ENCODE measurements around the gene VSTM2L.

Gene VSTM2L

GRCh38 chr20:37878835-37879599 is 23.9 kb upstream of the VSTM2L start:
- H3K4me1 ChIP-seq (ENCODE audit: control insufficient read depth, insufficient read depth, low read length) = no peaks in the 10 kb centered on the region
- H3K9me3 ChIP-seq (ENCODE audit: control insufficient read depth, insufficient read depth, low read length) = no peaks in the 10 kb centered on the region
- no peak overlapping the region for H3K4me3 ChIP-seq (ENCODE audit: low read length)
- H3K27me3 ChIP-seq (ENCODE audit: control insufficient read depth, insufficient read depth, low read length) = no peaks in the 10 kb centered on the region
- no CpG with 5 or more reads among the region's 12 CpGs for WGBS (ENCODE audit: insufficient coverage, insufficient read length)
- no peak overlapping the region for H3K27ac ChIP-seq (ENCODE audit: low read length)
- no peak for DNase-seq (ENCODE audit: low read depth, low spot score)
- no peaks in the 10 kb centered on the region; the same call in 1 of the 2 replicates for H3K36me3 ChIP-seq (ENCODE audit: control insufficient read depth, insufficient read depth, low read length)

GRCh38 chr20:37879843-37880242 is 23.1 kb upstream of the VSTM2L start:
- WGBS (ENCODE audit: insufficient coverage, insufficient read length) = no CpG with 5 or more reads among the region's 1 CpG
- Histone ChIP-seq H3K36me3 (ENCODE audit: control insufficient read depth, insufficient read depth, low read length) (no peaks in the 10 kb centered on the region), H3K4me3 (ENCODE audit: low read length) (no peak overlapping the region), H3K4me1 (ENCODE audit: control insufficient read depth, insufficient read depth, low read length) (no peaks in the 10 kb centered on the region), H3K27ac (ENCODE audit: low read length) (no peak overlapping the region), H3K9me3 (ENCODE audit: control insufficient read depth, insufficient read depth, low read length) (no peaks in the 10 kb centered on the region), H3K27me3 (ENCODE audit: control insufficient read depth, insufficient read depth, low read length) (no peaks in the 10 kb centered on the region)
- DNase-seq (ENCODE audit: low read depth, low spot score) = no peak

- Histone ChIP-seq H3K4me3 (ENCODE audit: low read length) (no peak overlapping the region), H3K9me3 (ENCODE audit: control insufficient read depth, insufficient read depth, low read length) (no peaks in the 10 kb centered on the region), H3K36me3 (ENCODE audit: control insufficient read depth, insufficient read depth, low read length) (no peaks in the 10 kb centered on the region), H3K4me1 (ENCODE audit: control insufficient read depth, insufficient read depth, low read length) (no peaks in the 10 kb centered on the region), H3K27me3 (ENCODE audit: control insufficient read depth, insufficient read depth, low read length) (no peaks in the 10 kb centered on the region), H3K27ac (ENCODE audit: low read length) (no peak overlapping the region)
- DNase-seq (ENCODE audit: low read depth, low spot score) = no peak
- no CpG with 5 or more reads among the region's 18 CpGs for WGBS (ENCODE audit: insufficient coverage, insufficient read length)
Observed at GRCh38 chr20:37880726-37881591, 22.0 kb upstream of the VSTM2L start.

DNA sequence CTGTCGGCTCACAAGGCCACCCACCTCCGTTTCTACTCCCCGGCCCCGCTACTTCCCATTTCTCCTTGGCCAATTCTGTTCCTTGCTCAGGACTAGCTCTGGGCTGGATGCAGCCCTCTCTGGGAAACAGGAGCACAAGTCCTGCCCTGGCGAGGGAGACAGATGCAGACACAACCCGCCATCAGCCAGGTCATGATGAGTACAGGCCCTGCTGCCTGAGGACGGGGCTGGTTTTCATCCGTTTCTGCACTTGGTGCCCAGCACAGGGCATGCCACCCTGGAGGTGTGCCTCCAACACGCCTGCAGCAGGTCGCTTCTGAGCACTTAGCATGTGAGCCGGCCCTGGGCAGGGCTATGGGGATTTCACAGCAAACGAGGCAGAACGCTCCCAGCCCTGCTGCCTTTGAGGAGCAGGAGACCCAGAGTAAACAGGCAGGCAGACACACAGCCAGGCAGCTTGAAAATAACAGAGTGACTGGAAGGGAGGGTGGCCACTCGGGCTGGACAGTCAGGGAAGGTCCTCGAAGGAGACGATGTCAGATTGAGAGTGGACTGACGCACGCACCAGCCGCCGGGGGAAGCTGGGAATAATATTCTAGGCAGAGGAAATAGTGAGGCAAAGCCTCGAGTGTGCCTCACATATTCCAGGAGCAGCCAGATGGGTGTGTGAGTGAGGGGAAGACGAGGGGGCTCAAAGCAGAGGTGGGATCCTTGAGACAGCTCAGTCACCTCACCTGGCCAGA is 21.2 kb upstream of the VSTM2L start:
- no CpG with 5 or more reads among the region's 22 CpGs for WGBS (ENCODE audit: insufficient coverage, insufficient read length)
- no peak for DNase-seq (ENCODE audit: low read depth, low spot score)
- Histone ChIP-seq H3K27me3 (ENCODE audit: control insufficient read depth, insufficient read depth, low read length) (no peaks in the 10 kb centered on the region), H3K27ac (ENCODE audit: low read length) (no peak overlapping the region), H3K4me1 (ENCODE audit: control insufficient read depth, insufficient read depth, low read length) (no peaks in the 10 kb centered on the region), H3K9me3 (ENCODE audit: control insufficient read depth, insufficient read depth, low read length) (no peaks in the 10 kb centered on the region), H3K4me3 (ENCODE audit: low read length) (no peak overlapping the region), H3K36me3 (ENCODE audit: control insufficient read depth, insufficient read depth, low read length) (no peaks in the 10 kb centered on the region)

DNA sequence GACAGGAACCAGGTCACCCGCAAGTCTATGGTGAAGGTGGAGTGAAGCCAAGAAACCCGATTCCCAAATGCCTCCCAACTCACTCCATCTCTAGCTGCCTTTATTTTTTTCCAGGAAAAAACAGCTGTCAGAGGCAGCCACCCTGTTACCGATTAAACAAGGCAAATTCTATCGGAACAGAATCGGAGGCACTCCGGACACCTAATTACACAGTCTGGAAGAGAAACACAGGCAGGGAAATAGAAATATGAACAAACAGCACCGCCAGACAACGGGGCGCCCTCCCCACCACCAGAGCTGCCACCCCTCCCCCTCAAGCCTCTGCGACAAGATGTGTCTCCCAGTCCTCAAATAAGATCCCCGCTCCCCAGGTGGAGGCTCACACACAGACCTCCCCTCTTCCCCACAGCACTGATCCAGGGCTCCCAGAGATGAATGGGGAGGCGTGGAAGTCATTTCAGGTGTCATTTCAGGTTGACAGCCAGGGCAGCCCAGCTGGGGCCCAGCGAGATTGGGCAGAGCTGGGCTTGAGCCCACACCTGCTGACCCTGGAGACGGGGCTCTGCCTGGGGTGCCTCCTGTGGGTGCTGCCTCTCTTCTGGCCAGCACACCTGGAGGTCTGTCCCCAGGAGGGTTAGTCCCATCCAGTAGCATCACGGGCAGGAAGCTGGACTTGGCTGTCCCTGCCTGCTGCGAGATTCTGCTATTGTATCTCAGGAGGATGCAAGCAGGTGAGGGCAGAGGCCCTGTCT is 19.8 kb upstream of the VSTM2L start:
- no peak for DNase-seq (ENCODE audit: low read depth, low spot score)
- H3K9me3 ChIP-seq (ENCODE audit: control insufficient read depth, insufficient read depth, low read length) = no peaks in the 10 kb centered on the region
- H3K4me1 ChIP-seq (ENCODE audit: control insufficient read depth, insufficient read depth, low read length) = no peaks in the 10 kb centered on the region
- no peak overlapping the region for H3K4me3 ChIP-seq (ENCODE audit: low read length)
- no peak overlapping the region for H3K27ac ChIP-seq (ENCODE audit: low read length)
- no peaks in the 10 kb centered on the region for H3K27me3 ChIP-seq (ENCODE audit: control insufficient read depth, insufficient read depth, low read length)
- no peaks in the 10 kb centered on the region for H3K36me3 ChIP-seq (ENCODE audit: control insufficient read depth, insufficient read depth, low read length)
- WGBS (ENCODE audit: insufficient coverage, insufficient read length) = no CpG with 5 or more reads among the region's 16 CpGs

GRCh38 chr20:37885042-37885441 is 17.9 kb upstream of the VSTM2L start:
- H3K27me3 ChIP-seq (ENCODE audit: control insufficient read depth, insufficient read depth, low read length) = no peaks in the 10 kb centered on the region; the same call in 1 of the 2 replicates
- H3K27ac ChIP-seq (ENCODE audit: low read length) = no peak overlapping the region
- H3K9me3 ChIP-seq (ENCODE audit: control insufficient read depth, insufficient read depth, low read length) = no peaks in the 10 kb centered on the region
- H3K4me3 ChIP-seq (ENCODE audit: low read length) = no peak overlapping the region
- no peaks in the 10 kb centered on the region for H3K4me1 ChIP-seq (ENCODE audit: control insufficient read depth, insufficient read depth, low read length)
- no CpG with 5 or more reads among the region's 8 CpGs for WGBS (ENCODE audit: insufficient coverage, insufficient read length)
- DNase-seq (ENCODE audit: low read depth, low spot score) = no peak
- H3K36me3 ChIP-seq (ENCODE audit: control insufficient read depth, insufficient read depth, low read length) = no peaks in the 10 kb centered on the region

DNA sequence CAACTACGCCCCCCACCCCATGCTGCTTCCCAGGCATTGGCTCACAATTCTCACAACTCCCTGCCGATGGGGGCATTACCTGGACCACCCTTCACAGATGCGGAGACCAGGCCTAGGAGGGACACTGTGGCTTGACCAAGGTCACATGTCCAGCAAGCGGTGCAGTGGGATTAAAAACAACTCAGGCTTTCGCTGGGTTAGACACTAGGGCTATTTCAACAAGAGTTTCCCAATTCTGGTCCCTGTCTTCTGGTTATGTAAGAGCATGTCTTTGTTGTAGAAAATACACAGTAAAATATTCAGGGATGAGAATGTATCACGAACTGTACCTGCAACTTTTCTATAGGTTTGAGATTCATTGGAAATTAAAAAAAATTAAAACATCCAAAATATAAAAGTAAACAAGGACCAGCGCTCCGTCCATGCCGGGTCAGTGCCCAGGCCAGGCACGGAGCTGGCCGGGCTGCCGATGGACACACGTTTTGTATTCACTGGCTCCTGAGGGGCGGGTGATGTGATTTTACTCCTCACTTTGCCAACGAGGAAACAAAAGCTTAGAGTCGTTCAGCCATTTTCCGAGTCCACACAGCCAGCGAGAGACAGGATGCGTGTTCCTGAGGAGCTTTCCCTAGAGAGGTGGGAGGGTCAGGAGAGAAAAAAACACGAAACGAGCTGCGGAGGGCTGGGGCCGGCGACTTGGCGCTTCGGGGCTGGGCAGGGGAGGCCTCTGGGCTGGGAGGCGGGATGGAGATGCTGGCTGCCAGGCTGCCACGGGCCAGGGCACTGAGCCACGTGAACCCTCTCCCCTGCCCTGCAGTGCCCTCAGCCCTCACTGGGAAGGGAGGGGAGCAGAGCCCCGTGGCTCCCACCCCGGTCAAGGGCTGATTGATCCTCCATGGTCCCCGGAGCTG is 17.1 kb upstream of the VSTM2L start:
- H3K9me3 ChIP-seq (ENCODE audit: control insufficient read depth, insufficient read depth, low read length) = no peaks in the 10 kb centered on the region
- no peak overlapping the region for H3K27ac ChIP-seq (ENCODE audit: low read length)
- WGBS (ENCODE audit: insufficient coverage, insufficient read length) = no CpG with 5 or more reads among the region's 32 CpGs
- no peak overlapping the region for H3K4me3 ChIP-seq (ENCODE audit: low read length)
- H3K27me3 ChIP-seq (ENCODE audit: control insufficient read depth, insufficient read depth, low read length) = no peaks in the 10 kb centered on the region; the same call in 1 of the 2 replicates
- H3K4me1 ChIP-seq (ENCODE audit: control insufficient read depth, insufficient read depth, low read length) = no peaks in the 10 kb centered on the region
- DNase-seq (ENCODE audit: low read depth, low spot score) = no peak
- H3K36me3 ChIP-seq (ENCODE audit: control insufficient read depth, insufficient read depth, low read length) = no peaks in the 10 kb centered on the region

DNA sequence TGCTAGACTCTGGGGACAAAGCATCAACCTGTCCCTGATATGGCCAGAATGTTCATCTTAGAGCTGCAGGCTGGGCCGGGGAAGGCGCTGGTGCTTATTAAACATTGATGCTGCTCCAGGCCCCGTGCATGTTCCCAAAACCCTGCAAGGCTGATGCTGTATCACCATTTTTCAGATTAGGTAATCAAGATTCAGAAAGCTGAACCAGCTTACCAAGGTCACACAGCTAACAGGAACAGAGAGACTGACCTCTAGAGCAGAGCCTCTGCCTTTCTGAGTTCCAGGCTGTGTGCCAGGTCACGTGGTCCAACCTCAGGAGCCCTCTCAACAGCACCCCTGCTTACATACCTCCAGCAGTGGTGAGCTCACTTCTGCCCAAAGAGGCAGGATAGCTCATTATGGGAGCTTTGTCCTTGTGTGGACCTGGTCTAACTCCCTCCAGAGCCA is 16.1 kb upstream of the VSTM2L start:
- Histone ChIP-seq H3K36me3 (ENCODE audit: control insufficient read depth, insufficient read depth, low read length) (no peaks in the 10 kb centered on the region), H3K4me1 (ENCODE audit: control insufficient read depth, insufficient read depth, low read length) (no peaks in the 10 kb centered on the region), H3K9me3 (ENCODE audit: control insufficient read depth, insufficient read depth, low read length) (no peaks in the 10 kb centered on the region), H3K27ac (ENCODE audit: low read length) (no peak overlapping the region), H3K4me3 (ENCODE audit: low read length) (no peak overlapping the region), H3K27me3 (ENCODE audit: control insufficient read depth, insufficient read depth, low read length) (no peaks in the 10 kb centered on the region; the same call in 1 of the 2 replicates)
- no CpG with 5 or more reads among the region's 4 CpGs for WGBS (ENCODE audit: insufficient coverage, insufficient read length)
- DNase-seq (ENCODE audit: low read depth, low spot score) = no peak

DNA sequence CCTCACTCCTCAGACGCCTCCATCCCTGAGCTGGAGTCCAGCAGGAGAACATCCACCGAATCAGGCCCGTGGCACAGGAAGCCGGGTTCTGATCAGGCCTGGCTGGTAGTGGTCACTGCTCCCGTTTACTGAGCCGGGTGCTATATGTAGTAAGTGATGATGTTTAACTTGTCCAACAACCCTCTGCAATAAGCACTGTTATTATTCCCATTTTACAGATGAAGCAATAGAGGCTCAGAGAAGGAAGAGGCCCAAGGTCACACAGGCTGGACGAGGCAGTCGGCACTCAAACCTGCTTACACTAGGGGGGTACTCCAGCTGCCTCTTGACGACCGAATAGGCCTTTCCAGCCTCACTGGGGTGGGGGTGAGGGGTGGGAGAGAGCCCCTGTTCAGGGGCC is 14.3 kb upstream of the VSTM2L start:
- no CpG with 5 or more reads among the region's 10 CpGs for WGBS (ENCODE audit: insufficient coverage, insufficient read length)
- Histone ChIP-seq H3K9me3 (ENCODE audit: control insufficient read depth, insufficient read depth, low read length) (no peaks in the 10 kb centered on the region), H3K27ac (ENCODE audit: low read length) (no peak overlapping the region), H3K4me3 (ENCODE audit: low read length) (no peak overlapping the region), H3K4me1 (ENCODE audit: control insufficient read depth, insufficient read depth, low read length) (no peaks in the 10 kb centered on the region), H3K36me3 (ENCODE audit: control insufficient read depth, insufficient read depth, low read length) (no peaks in the 10 kb centered on the region), H3K27me3 (ENCODE audit: control insufficient read depth, insufficient read depth, low read length) (no peaks in the 10 kb centered on the region; the same call in 1 of the 2 replicates)
- no peak for DNase-seq (ENCODE audit: low read depth, low spot score)

Measured in iPS DF 6.9 (cell line).